ENCODE data around the gene BAIAP3. TPM values are rescaled to one million over a fixed set of nuclear protein-coding genes. Genes with fewer than 3 reads are reported as not detected.
A peak's percentile ranks its signal among the peaks of the same experiment; 100 is the strongest.
"Not testable (repeated sequence)": the region's sequence is repeated elsewhere in the genome, so short reads cannot be mapped to it uniquely, and the experiment has no call there.

Gene BAIAP3
- total RNA-seq, 1 donor from 2014 or later = 4.2 TPM

- TF ChIP-seq CTCF (IDR thresholded peaks at IDR 0.05) (no peak), POLR2A (IDR thresholded peaks at IDR 0.05) (no peak), POLR2AphosphoS5 (IDR thresholded peaks at IDR 0.05; ENCODE audit: insufficient read depth in 1 of 2, low read depth in 1 of 2) (no peak)
- intact Hi-C loops (cut with DNase I) = no loop called here
- DNase-seq (ENCODE audit: extremely low spot score in 2 of 2) = no peak
- Histone ChIP-seq H3K4me3 (no peak overlapping the region), H3K36me3 (no peaks in the 10 kb centered on the region), H3K4me1 (no peaks in the 10 kb centered on the region), H3K9me3 (no peaks in the 10 kb centered on the region), H3K27me3 (peaks cover 6% of the 10 kb centered on the region), H3K27ac (no peak overlapping the region)
These were observed 39.4 kb upstream of the BAIAP3 start for GRCh38 chr16:1293921-1294656.

GRCh38 chr16:1295465-1295864 lies 38.0 kb upstream of the BAIAP3 start:
- Histone ChIP-seq H3K36me3 (no peaks in the 10 kb centered on the region), H3K27ac (no peak overlapping the region), H3K4me3 (no peak overlapping the region), H3K27me3 (no peaks in the 10 kb centered on the region), H3K4me1 (peaks cover 2% of the 10 kb centered on the region), H3K9me3 (no peaks in the 10 kb centered on the region)
- no peak for TF ChIP-seq POLR2AphosphoS5 (IDR thresholded peaks at IDR 0.05; ENCODE audit: insufficient read depth in 1 of 2, low read depth in 1 of 2)
- TF ChIP-seq POLR2A (IDR thresholded peaks at IDR 0.05) = no peak
- TF ChIP-seq CTCF (IDR thresholded peaks at IDR 0.05) = no peak
- DNase-seq (ENCODE audit: extremely low spot score in 2 of 2) = no peak
- intact Hi-C loops (cut with DNase I) = no loop called here

GRCh38 chr16:1296688-1297017 lies 36.8 kb upstream of the BAIAP3 start:
- H3K27me3 ChIP-seq; H3K36me3 ChIP-seq; H3K4me3 ChIP-seq; H3K27ac ChIP-seq; intact Hi-C loops (cut with DNase I); H3K9me3 ChIP-seq; DNase-seq (ENCODE audit: extremely low spot score in 2 of 2): not testable (repeated sequence)
- peaks cover 13% of the 10 kb centered on the region for H3K4me1 ChIP-seq

GRCh38 chr16:1297018-1297696 lies 36.3 kb upstream of the BAIAP3 start:
- H3K36me3 ChIP-seq = no peaks in the 10 kb centered on the region
- H3K27me3 ChIP-seq = no peaks in the 10 kb centered on the region
- TF ChIP-seq POLR2AphosphoS5 (IDR thresholded peaks at IDR 0.05; ENCODE audit: insufficient read depth in 1 of 2, low read depth in 1 of 2) (peak in 1 of 2 donors; percentile 67), CTCF (IDR thresholded peaks at IDR 0.05) (no peak)
- H3K27ac ChIP-seq = no peak overlapping the region
- no peak overlapping the region for H3K4me3 ChIP-seq
- H3K4me1 ChIP-seq = peaks cover 13% of the 10 kb centered on the region
- intact Hi-C loops (cut with DNase I) = no loop called here
- DNase-seq (ENCODE audit: extremely low spot score in 2 of 2) = no peak
- H3K9me3 ChIP-seq = no peaks in the 10 kb centered on the region

GRCh38 chr16:1298406-1298805 lies 35.0 kb upstream of the BAIAP3 start:
- Histone ChIP-seq H3K27ac (no peak overlapping the region), H3K4me1 (peaks cover 13% of the 10 kb centered on the region), H3K27me3 (no peaks in the 10 kb centered on the region), H3K9me3 (no peaks in the 10 kb centered on the region), H3K36me3 (no peaks in the 10 kb centered on the region), H3K4me3 (no peak overlapping the region)
- no peak for DNase-seq (ENCODE audit: extremely low spot score in 2 of 2)
- intact Hi-C loops (cut with DNase I) = no loop called here
- TF ChIP-seq POLR2AphosphoS5 (IDR thresholded peaks at IDR 0.05; ENCODE audit: insufficient read depth in 1 of 2, low read depth in 1 of 2) = no peak
- TF ChIP-seq POLR2A (IDR thresholded peaks at IDR 0.05) = no peak
- TF ChIP-seq CTCF (IDR thresholded peaks at IDR 0.05) = no peak
